HPDE6-E6E7 (cell line): ENCODE data around the gene WNT16.
"Not testable (repeated sequence)": the region's sequence is repeated elsewhere in the genome, so short reads cannot be mapped to it uniquely, and the experiment has no call there.

Experiments
- DNase-seq: peaks from one replicate; pipeline ENCODE4 v3.0.0; 2011; ENCODE audit warnings: missing footprints; ENCODE audit errors: extremely low spot score

The WNT16 gene

GRCh38 chr7:121328508-121329190 is at the start of gene WNT16:
WNT16 (plus strand) TSS chr7:121329000; CDS start chr7:121329293, 293 bp downstream.
- no peak for DNase-seq

GRCh38 chr7:121279060-121279620 is 49.7 kb upstream of the WNT16 start:
- no peak for DNase-seq

GRCh38 chr7:121279822-121280221 is 49.0 kb upstream of the WNT16 start:
- no peak for DNase-seq

GRCh38 chr7:121280656-121281055 is 48.1 kb upstream of the WNT16 start:
- DNase-seq, result no peak

- no peak for DNase-seq
Observed at GRCh38 chr7:121282129-121282528, 46.7 kb upstream of the WNT16 start.

- DNase-seq, result no peak
Observed at GRCh38 chr7:121285066-121285667, 43.6 kb upstream of the WNT16 start.

GRCh38 chr7:121286186-121286585 is 42.6 kb upstream of the WNT16 start:
- DNase-seq, result no peak

- DNase-seq, result peak; percentile 31
Observed at GRCh38 chr7:121286742-121287734, 41.8 kb upstream of the WNT16 start.

GRCh38 chr7:121288894-121289293 is 39.9 kb upstream of the WNT16 start:
- no peak for DNase-seq

GRCh38 chr7:121289930-121290329 is 38.9 kb upstream of the WNT16 start:
- not testable (repeated sequence) for DNase-seq

- no peak for DNase-seq
Observed at GRCh38 chr7:121294448-121294992, 34.3 kb upstream of the WNT16 start.

- DNase-seq, result no peak
Observed at GRCh38 chr7:121297843-121298242, 31.0 kb upstream of the WNT16 start.

- no peak for DNase-seq
Observed at GRCh38 chr7:121298831-121299239, 30.0 kb upstream of the WNT16 start.

GRCh38 chr7:121300685-121301420 is 27.9 kb upstream of the WNT16 start:
- DNase-seq, result no peak

- DNase-seq, result no peak
Observed at GRCh38 chr7:121301446-121302213, 27.2 kb upstream of the WNT16 start.

GRCh38 chr7:121302214-121302745 is 26.5 kb upstream of the WNT16 start:
- DNase-seq, result no peak

GRCh38 chr7:121303422-121304101 is 25.2 kb upstream of the WNT16 start:
- no peak for DNase-seq

- no peak for DNase-seq
Observed at GRCh38 chr7:121304102-121304658, 24.6 kb upstream of the WNT16 start.

- DNase-seq, result no peak
Observed at GRCh38 chr7:121305109-121305508, 23.7 kb upstream of the WNT16 start.
